ENCODE results near the gene GMIP.

- TF ChIP-seq YY1 (IDR thresholded peaks at IDR 0.05; ENCODE audit: low read depth), result no peak
- TF ChIP-seq CREB1 (IDR thresholded peaks at IDR 0.05; ENCODE audit: low read depth), result no peak
Measured at GRCh38 chr19:19655051-19655594, 11.7 kb upstream of the GMIP start.

Measured in Ishikawa (cell line).